ENCODE measurements around the gene L3MBTL1.

Gene L3MBTL1

DNA sequence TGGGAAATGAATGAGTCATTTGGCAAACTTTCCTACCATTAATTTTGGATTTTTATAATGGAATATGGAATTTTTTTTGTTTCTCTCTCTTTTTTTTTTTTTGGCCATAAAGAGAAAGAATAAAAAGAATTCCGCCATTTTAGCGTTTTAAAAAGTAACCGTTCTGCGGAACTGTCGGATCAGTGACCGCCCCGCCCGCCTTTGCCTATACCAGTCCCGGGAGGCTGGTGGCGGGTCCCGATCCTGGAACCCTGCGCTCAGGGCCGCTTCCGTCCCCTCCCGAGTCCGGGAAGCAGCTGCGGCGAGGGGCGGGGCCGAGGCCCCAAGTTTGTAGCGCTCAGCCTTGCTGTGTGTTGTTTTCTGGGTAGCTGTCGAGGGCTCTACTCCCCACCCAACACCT, 609 bp downstream of the L3MBTL1 start:
- TF ChIP-seq, protein P1, sequence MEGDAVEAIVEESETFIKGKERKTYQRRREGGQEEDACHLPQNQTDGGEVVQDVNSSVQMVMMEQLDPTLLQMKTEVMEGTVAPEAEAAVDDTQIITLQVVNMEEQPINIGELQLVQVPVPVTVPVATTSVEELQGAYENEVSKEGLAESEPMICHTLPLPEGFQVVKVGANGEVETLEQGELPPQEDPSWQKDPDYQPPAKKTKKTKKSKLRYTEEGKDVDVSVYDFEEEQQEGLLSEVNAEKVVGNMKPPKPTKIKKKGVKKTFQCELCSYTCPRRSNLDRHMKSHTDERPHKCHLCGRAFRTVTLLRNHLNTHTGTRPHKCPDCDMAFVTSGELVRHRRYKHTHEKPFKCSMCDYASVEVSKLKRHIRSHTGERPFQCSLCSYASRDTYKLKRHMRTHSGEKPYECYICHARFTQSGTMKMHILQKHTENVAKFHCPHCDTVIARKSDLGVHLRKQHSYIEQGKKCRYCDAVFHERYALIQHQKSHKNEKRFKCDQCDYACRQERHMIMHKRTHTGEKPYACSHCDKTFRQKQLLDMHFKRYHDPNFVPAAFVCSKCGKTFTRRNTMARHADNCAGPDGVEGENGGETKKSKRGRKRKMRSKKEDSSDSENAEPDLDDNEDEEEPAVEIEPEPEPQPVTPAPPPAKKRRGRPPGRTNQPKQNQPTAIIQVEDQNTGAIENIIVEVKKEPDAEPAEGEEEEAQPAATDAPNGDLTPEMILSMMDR (conservative IDR thresholded peaks at IDR 0.05): no peak
- peak overlapping the region; percentile 74 for H3K27ac ChIP-seq

DNA sequence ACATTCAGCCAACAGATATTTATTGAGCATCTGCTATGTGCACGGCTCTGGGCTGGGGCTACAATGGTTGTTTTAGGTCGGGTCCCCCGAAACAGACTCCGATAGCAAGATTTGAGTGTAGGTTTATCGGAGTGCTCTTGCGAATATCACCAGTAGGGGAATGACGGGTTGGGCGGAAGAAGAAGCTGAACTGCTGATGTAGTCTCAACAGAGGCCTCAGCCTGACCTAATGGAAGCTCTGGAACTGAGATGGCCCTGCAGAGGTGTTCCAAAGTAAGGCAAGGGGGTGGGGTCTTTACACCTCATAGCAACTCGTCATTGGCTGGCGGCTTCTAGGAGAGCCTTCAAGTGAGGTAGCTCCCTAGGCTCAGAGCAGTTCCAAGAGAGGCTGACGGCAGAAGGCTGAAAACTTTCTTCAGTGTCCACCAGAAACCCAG, 1.1 kb downstream of the L3MBTL1 start:
- TF ChIP-seq, protein P1 (conservative IDR thresholded peaks at IDR 0.05): no peak
- no peak overlapping the region for H3K27ac ChIP-seq

DNA sequence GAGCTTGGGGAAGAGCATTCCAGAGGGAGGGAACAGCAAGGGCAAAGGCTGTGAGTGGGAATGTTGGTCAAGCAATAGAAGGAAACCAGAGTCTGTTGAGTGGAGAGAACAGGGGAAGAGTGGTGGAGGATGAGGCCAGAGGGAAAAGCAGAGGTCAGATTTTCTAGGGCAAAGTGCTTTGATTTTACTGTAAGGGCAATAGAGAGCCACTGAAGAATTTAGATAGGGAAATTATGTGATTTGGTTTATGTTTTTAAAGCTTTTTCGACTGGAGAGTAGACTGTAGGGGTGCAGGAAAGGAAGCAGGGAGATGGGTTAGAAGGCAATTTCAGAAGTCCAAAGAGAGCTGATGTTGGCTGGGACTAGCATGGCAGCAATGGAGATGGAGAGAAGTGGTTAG, 4.4 kb downstream of the L3MBTL1 start:
- TF ChIP-seq, protein P1 (conservative IDR thresholded peaks at IDR 0.05): no peak

DNA sequence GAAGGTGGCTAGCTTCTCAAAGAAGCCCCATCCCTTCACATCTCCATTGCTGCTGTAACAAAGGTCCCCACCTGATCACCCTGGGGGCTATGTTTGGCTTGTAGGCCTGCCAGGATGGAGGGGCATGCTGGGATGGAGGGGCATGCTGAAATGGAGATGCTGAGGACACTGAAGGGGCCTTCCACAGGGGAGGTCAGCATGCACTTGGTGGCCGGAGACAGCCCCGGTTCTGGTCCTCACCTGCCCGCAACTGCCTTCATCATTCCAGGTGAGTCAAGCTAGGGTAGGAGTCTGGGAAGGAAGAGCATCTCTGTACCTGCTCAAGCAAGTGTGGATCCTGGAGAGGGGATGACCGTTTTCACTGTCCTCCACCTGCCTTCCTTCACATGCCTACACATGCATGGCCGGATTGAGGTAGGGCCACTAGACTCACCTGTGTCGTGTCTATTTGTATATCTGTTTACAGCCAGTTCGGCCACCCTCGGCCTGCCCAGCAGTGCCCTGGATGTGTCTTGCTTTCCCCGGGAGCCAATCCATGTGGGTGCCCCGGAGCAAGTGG, 6.0 kb downstream of the L3MBTL1 start:
- TF ChIP-seq, protein P1 (conservative IDR thresholded peaks at IDR 0.05): no peak
- no peak overlapping the region for H3K27ac ChIP-seq

More for the DNA sequence above, 4.4 kb downstream of the L3MBTL1 start:
- H3K27ac ChIP-seq: no peak overlapping the region

DNA sequence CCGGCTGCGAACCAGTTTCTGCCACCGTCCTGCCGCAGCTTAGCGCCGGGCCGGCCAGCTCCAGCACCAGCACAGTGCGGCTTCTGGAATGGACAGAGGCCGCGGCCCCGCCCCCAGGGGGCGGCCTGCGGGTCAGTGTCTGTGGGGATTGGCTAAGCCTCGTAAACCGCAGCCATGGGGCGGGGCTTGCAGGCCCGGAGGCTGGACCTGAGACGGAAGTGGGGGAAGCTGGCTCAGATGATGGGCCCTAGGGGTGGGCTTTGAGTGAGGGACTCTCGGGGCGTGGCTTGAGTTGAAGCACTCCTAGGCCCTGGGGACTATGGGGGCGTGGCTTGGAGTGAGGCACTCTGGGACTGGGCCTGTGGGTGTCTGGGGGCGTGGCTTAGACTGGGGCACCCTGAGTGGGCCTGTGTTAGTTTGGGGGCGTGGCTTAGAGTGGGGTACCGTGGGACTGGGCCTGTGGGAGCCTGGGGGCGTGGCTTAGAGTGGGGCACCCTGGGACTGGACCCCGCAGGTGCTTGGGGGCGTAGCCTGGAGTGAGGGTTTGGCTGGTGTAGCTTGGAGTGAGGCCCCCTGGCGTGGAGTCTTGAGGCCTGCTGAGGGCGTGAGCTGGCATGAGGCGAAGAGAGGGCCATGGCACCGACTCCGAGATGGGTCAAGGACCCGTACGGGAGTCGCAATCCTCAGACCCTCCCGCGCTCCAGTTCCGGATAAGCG, 6.6 kb downstream of the L3MBTL1 start:
- TF ChIP-seq, protein P1 (conservative IDR thresholded peaks at IDR 0.05): no peak
- no peak overlapping the region for H3K27ac ChIP-seq

DNA sequence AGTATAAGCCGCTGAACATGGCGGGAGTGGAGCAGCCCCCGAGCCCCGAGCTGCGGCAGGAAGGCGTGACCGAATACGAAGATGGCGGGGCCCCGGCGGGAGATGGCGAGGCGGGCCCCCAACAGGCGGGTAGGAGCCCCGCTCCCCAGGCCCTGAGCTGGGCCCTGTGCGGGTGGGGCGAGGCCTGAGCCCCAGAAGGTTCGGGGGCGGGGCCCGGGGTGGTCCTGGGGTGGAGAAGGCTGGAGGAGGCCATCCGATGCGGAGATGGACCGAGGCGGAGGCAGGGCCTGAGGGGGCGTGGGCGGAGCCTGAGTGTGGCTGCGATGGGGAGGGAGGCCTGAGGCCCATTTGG, 7.1 kb downstream of the L3MBTL1 start:
- TF ChIP-seq, protein P1 (conservative IDR thresholded peaks at IDR 0.05): no peak
- no peak overlapping the region for H3K27ac ChIP-seq

DNA sequence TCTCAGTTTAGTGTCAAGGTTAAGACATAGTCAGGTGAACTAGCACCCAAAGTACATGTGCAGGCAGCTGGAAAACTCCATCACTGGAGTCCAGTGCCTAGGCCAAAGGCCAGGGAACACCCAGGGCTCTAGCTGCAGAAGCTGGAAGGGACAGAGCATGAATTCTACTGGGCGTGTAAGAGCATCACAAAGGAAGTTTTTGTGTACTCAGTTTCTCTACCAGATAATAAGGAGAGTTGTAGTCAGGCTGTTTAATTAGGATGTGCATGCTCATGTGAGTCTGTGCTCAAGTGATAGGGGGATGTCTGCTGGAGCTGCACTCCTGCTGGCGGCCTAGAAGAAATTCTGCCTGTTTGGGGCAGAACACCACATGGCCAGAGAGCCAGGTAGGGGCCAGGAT, 8.1 kb downstream of the L3MBTL1 start:
- TF ChIP-seq, protein P1 (conservative IDR thresholded peaks at IDR 0.05): no peak
- H3K27ac ChIP-seq: no peak overlapping the region
